Measurements from ENCODE around the gene SMC6. TPM values are rescaled to one million over a fixed set of nuclear protein-coding genes. Genes with fewer than 3 reads are reported as not detected.

Gene SMC6
- polyA plus RNA-seq, 1 experiment, result 18.3 TPM

DNA sequence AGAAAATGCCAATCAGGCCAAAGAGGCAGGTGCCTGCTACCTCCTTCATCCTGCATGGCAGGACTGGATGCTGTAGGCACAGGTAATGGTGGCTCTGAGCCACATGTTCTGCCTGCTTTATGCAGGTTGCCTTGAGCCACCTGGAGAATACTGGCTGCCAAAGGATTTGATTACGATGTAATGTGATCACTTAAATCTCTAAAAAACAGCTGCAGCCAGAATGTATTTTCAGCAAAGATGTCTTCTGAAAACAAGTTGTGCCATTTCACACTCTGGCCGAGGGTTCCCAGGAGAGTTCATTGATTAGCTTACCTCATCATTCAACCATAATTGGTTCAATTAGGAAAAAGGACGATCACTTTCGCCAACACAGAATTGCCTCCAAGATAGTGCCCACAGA is 44.7 kb upstream of the SMC6 start:
- TF ChIP-seq, protein P1, sequence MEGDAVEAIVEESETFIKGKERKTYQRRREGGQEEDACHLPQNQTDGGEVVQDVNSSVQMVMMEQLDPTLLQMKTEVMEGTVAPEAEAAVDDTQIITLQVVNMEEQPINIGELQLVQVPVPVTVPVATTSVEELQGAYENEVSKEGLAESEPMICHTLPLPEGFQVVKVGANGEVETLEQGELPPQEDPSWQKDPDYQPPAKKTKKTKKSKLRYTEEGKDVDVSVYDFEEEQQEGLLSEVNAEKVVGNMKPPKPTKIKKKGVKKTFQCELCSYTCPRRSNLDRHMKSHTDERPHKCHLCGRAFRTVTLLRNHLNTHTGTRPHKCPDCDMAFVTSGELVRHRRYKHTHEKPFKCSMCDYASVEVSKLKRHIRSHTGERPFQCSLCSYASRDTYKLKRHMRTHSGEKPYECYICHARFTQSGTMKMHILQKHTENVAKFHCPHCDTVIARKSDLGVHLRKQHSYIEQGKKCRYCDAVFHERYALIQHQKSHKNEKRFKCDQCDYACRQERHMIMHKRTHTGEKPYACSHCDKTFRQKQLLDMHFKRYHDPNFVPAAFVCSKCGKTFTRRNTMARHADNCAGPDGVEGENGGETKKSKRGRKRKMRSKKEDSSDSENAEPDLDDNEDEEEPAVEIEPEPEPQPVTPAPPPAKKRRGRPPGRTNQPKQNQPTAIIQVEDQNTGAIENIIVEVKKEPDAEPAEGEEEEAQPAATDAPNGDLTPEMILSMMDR (IDR thresholded peaks at IDR 0.05; ENCODE audit: low read depth, low read length), result no peak
- peaks cover 11% of the 10 kb centered on the region for H3K27me3 ChIP-seq (ENCODE audit: control insufficient read depth, insufficient read depth, low read length)
- POLR2A ChIA-PET, result no interaction called here
- no peak for DNase-seq (ENCODE audit: low read depth, low spot score)
- H3K4me3 ChIP-seq (ENCODE audit: low read depth, low read length), result no peak overlapping the region
- CTCF ChIA-PET, result no interaction called here
- H3K27ac ChIP-seq (ENCODE audit: low read depth, low read length), result no peak overlapping the region
- H3K9me3 ChIP-seq (ENCODE audit: control insufficient read depth, insufficient read depth, low read length), result no peaks in the 10 kb centered on the region

DNA sequence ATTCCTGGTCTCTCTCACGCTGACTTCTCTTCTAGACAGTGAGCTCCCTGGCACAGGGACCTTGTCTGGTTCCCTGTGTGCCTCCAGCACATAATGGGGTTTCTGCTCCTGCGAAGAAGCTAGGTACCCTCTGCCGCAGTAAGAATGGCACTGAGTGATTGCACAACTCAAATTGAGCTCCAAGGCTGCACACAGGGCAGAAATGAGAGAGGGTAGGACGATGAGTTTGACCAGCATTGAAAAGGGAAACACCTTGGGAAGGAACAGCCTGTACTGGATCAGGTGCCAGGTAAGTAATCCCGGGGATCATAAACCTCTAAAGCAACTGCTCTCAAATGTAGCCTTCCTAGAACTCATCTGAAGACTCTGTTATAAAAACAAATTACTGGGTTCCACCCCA is 41.7 kb upstream of the SMC6 start:
- TF ChIP-seq, protein P1 (IDR thresholded peaks at IDR 0.05; ENCODE audit: low read depth, low read length), result no peak
- no peak for DNase-seq (ENCODE audit: low read depth, low spot score)
- H3K27me3 ChIP-seq (ENCODE audit: control insufficient read depth, insufficient read depth, low read length), result peaks cover 11% of the 10 kb centered on the region
- POLR2A ChIA-PET, result no interaction called here
- no peak overlapping the region for H3K27ac ChIP-seq (ENCODE audit: low read depth, low read length)
- no peak overlapping the region for H3K4me3 ChIP-seq (ENCODE audit: low read depth, low read length)
- CTCF ChIA-PET, result no interaction called here
- H3K9me3 ChIP-seq (ENCODE audit: control insufficient read depth, insufficient read depth, low read length), result no peaks in the 10 kb centered on the region

DNA sequence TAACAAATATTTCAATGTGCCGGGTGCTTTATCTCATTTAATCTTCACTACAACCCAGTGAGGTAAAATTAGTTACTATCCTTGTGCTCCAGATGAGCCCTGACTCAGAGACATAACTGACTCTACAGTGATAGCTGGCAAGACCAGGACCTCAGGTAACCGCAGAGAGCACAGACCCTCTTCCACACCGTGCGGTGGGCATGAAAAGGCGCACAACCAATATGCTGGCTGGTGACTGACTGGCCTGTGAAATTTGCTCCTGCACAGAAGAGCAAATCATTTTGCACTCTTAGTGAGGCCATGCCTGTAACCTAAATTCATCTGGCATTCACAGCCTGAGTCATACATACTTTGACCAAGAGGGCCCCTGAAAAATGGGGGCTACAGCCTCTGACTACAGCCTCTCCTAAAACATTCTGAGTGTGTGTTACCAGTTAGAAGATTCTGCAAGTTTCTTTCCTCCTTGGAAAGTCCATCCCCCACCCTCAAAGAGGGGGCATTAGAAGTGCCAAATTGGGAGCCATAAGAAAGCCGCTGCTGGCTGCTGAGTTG is 40.3 kb upstream of the SMC6 start:
- no peak overlapping the region for H3K4me3 ChIP-seq (ENCODE audit: low read depth, low read length)
- TF ChIP-seq, protein P1 (IDR thresholded peaks at IDR 0.05; ENCODE audit: low read depth, low read length), result no peak
- no peak for DNase-seq (ENCODE audit: low read depth, low spot score)
- H3K27ac ChIP-seq (ENCODE audit: low read depth, low read length), result no peak overlapping the region
- no peaks in the 10 kb centered on the region for H3K9me3 ChIP-seq (ENCODE audit: control insufficient read depth, insufficient read depth, low read length)
- ChIA-PET POLR2A (no interaction called here), CTCF (no interaction called here)
- H3K27me3 ChIP-seq (ENCODE audit: control insufficient read depth, insufficient read depth, low read length), result peaks cover 3% of the 10 kb centered on the region

DNA sequence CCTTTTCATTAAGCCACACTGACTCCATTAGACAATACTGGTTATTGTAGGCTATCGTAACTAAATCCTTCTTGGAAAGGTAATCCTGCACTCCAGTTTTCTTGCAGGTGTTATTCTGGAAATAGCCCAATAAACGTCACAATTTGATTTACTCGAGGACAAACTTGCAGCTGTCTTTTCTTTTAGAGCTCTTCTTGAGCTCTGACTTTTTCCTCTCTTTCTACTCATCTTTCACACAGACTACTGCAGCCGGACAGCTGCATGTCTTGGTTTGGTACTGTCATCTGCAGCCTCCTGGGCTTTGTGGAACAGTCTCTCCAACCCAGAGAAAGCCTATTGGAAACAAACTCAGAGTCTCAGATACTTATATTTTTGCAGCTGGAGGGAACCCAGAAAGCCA is 39.7 kb upstream of the SMC6 start:
- no peak for DNase-seq (ENCODE audit: low read depth, low spot score)
- no peaks in the 10 kb centered on the region for H3K27me3 ChIP-seq (ENCODE audit: control insufficient read depth, insufficient read depth, low read length)
- H3K27ac ChIP-seq (ENCODE audit: low read depth, low read length), result no peak overlapping the region
- no peak overlapping the region for H3K4me3 ChIP-seq (ENCODE audit: low read depth, low read length)
- POLR2A ChIA-PET, result no interaction called here
- no peaks in the 10 kb centered on the region for H3K9me3 ChIP-seq (ENCODE audit: control insufficient read depth, insufficient read depth, low read length)
- TF ChIP-seq, protein P1 (IDR thresholded peaks at IDR 0.05; ENCODE audit: low read depth, low read length), result no peak
- CTCF ChIA-PET, result no interaction called here

DNA sequence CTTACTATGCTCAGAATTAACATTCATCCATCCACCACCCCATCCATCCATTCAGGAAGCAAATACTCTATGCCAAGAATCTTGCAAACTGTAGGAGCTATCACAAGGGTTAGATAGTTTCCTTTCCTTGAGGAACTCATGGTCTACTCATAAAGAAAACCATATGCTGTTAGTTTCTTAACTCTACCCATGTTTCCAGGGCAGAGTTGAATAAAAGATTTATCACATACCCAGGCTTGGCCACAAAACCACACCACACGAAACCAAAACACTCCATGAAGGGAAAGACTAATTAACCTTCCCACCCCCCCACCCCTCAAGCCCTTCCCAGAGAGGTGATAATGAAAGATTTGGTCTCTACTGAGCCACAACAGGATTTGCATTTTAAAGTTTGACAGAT is 38.9 kb upstream of the SMC6 start:
- H3K27ac ChIP-seq (ENCODE audit: low read depth, low read length), result no peak overlapping the region
- ChIA-PET CTCF (interaction anchor here (0.5 kb wide), 1 partner anchor 121 kb away, joined by 5 read pairs; no protein-coding TSS in a partner anchor), POLR2A (no interaction called here)
- no peak overlapping the region for H3K4me3 ChIP-seq (ENCODE audit: low read depth, low read length)
- TF ChIP-seq, protein P1 (IDR thresholded peaks at IDR 0.05; ENCODE audit: low read depth, low read length), result no peak
- H3K27me3 ChIP-seq (ENCODE audit: control insufficient read depth, insufficient read depth, low read length), result no peaks in the 10 kb centered on the region
- no peak for DNase-seq (ENCODE audit: low read depth, low spot score)
- no peaks in the 10 kb centered on the region for H3K9me3 ChIP-seq (ENCODE audit: control insufficient read depth, insufficient read depth, low read length)
